Measurements from ENCODE around the gene LCP2. TPM values are rescaled to one million over a fixed set of nuclear protein-coding genes. Genes with fewer than 3 reads are reported as not detected.

Gene LCP2
- total and polyA plus RNA-seq, 2 of the 8 experiments (the other 6 are each of a cell fraction or from before 2014, with no cell fraction given): 0.26 to 0.33 TPM

DNA sequence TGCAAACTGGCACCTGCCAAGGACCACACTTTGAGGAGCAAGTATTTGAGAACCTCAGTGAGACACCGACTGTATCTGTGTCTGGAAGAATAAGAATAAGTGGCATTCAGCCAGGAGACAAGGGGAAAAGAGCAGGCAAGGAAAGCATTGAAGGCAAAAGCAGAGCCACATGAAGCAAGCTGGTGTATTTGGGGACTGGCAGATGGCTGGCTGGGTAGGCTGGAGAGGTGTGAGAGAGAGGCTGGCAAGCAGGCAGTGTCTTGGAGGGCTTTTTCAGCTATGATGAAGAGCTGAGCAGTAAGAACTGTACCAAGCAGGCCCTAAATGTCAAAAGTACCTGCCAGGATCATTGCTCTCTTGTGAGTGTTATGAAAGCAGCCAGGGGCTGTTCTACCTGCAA, 78.9 kb downstream of the LCP2 start:
- no peak overlapping the region for H3K23ac ChIP-seq (ENCODE audit: insufficient read length)
- no peaks in the 10 kb centered on the region for H3K79me2 ChIP-seq (ENCODE audit: control insufficient read depth in 1 of 2, insufficient read depth in 2 of 2, low read length in 2 of 2)
- POLR2A ChIA-PET (ENCODE audit: partially characterized antibody): no interaction called here
- no peaks in the 10 kb centered on the region for H3K23me2 ChIP-seq (ENCODE audit: low read depth, low read length)
- H2BK15ac ChIP-seq (ENCODE audit: low read length): no peak overlapping the region
- no peak overlapping the region for H3K27ac ChIP-seq (ENCODE audit: low read depth, low read length)
- 81% methylated on average over 1 of the region's 1 CpG; no CpG with 5 or more reads in 1 of the 2 experiments for WGBS, 2 experiments (ENCODE audit: extremely low coverage in 1 of 2, insufficient coverage in 1 of 2, insufficient read length in 1 of 2, insufficient replicate concordance in 2 of 2, low coverage in 1 of 2, low lambda C conversion rate in 2 of 2, missing lambda C conversion rate in 1 of 2)
- H2BK20ac ChIP-seq (ENCODE audit: low read length): no peak overlapping the region
- H2AFZ ChIP-seq (ENCODE audit: low read length): no peak overlapping the region
- no peak overlapping the region for H4K5ac ChIP-seq (ENCODE audit: insufficient read length, low read depth, low read length)
- no peak overlapping the region for H2BK120ac ChIP-seq (replicated peaks; ENCODE audit: low read depth, low read length)
- no peak overlapping the region for H3K4me3 ChIP-seq (ENCODE audit: extremely low read depth in 1 of 4, insufficient read depth in 2 of 4, low read depth in 3 of 4, low read length in 4 of 4)
- FAIRE-seq (no peak), DNase-seq (ENCODE audit: low read depth in 1 of 2, low spot score in 2 of 2) (no peak)
- H2BK5ac ChIP-seq (ENCODE audit: low read depth, low read length): no peak overlapping the region
- no peak overlapping the region for H3K9ac ChIP-seq (replicated peaks in 1 of 4; ENCODE audit: extremely low read depth in 1 of 4, low read depth in 3 of 4, low read length in 3 of 4)
- no peaks in the 10 kb centered on the region for H3K79me1 ChIP-seq (ENCODE audit: low read depth, low read length)
- no peaks in the 10 kb centered on the region for H3K36me3 ChIP-seq (ENCODE audit: control insufficient read depth in 2 of 4, insufficient read depth in 4 of 4, low read length in 3 of 4)
- no peak overlapping the region for H4K8ac ChIP-seq (ENCODE audit: extremely low read depth, insufficient read depth, low read length)
- H3K4me1 ChIP-seq (replicated peaks in 1 of 4; ENCODE audit: control insufficient read depth in 3 of 4, insufficient read depth in 4 of 4, low read length in 3 of 4): peaks cover 0 to 10% (median 1%) of the 10 kb centered on the region in 4 experiments; a peak in 3 of 7 replicates
- no peak overlapping the region for H2AK5ac ChIP-seq (ENCODE audit: low read depth, low read length)
- peak overlapping the region; percentile 39; the same call in 1 of the 2 replicates for H2BK12ac ChIP-seq (ENCODE audit: low read depth, low read length)
- no peak overlapping the region for H3K18ac ChIP-seq (ENCODE audit: extremely low read depth, low read length)
- CTCF ChIA-PET (ENCODE audit: partially characterized antibody): interaction anchor here (0.6 to 12.7 kb wide), 15 partner anchors 10 to 406 kb away, joined by 3 to 151 read pairs (median 4); no protein-coding TSS in a partner anchor
- H3K14ac ChIP-seq (ENCODE audit: insufficient read length): no peak overlapping the region
- H4K91ac ChIP-seq (replicated peaks; ENCODE audit: insufficient read length, low read length): no peak overlapping the region
- peaks cover 0 to 19% (median 5%) of the 10 kb centered on the region in 4 experiments; a peak in 5 of 7 replicates for H3K27me3 ChIP-seq (replicated peaks in 1 of 4; ENCODE audit: control insufficient read depth in 3 of 4, extremely low read depth in 1 of 4, insufficient read depth in 3 of 4, low read length in 3 of 4)
- H3K4me2 ChIP-seq (ENCODE audit: insufficient read depth in 1 of 2, low read depth in 2 of 2, low read length in 2 of 2): no peak overlapping the region
- no peak overlapping the region for H3K56ac ChIP-seq (replicated peaks; ENCODE audit: insufficient read length, low read depth, low read length)
- TF ChIP-seq SIRT6 (IDR thresholded peaks at IDR 0.05; ENCODE audit: low read length): no peak
- TF ChIP-seq TAF7 (optimal IDR thresholded peaks at IDR 0.05; ENCODE audit: borderline replicate concordance, low read depth, low read length): no peak
- TF ChIP-seq SIN3A (conservative IDR thresholded peaks at IDR 0.05 in 1 of 2, IDR thresholded peaks at IDR 0.05 in 1 of 2; ENCODE audit: low read depth in 1 of 2, low read length in 2 of 2): no peak
- TF ChIP-seq EZH2 (IDR thresholded peaks at IDR 0.05; ENCODE audit: low read depth, low read length, severe bottlenecking): no peak
- TF ChIP-seq CEBPB (IDR thresholded peaks at IDR 0.05; ENCODE audit: low read depth, low read length): no peak
- no peak for TF ChIP-seq MAFK (IDR thresholded peaks at IDR 0.05; ENCODE audit: low read depth, low read length)
- TF ChIP-seq RXRA (IDR thresholded peaks at IDR 0.05; ENCODE audit: insufficient read depth, low read depth, low read length): no peak
- no peak for TF ChIP-seq RFX5 (IDR thresholded peaks at IDR 0.05; ENCODE audit: borderline replicate concordance, low read depth, low read length)
- peaks cover 0 to 1% of the 10 kb centered on the region in 2 experiments for H4K20me1 ChIP-seq (replicated peaks in 1 of 2; ENCODE audit: control insufficient read depth in 1 of 2, insufficient read depth in 2 of 2, low read length in 2 of 2)
- H3K9me3 ChIP-seq (ENCODE audit: insufficient read depth in 2 of 2, low read depth in 1 of 2, low read length in 1 of 2): no peaks in the 10 kb centered on the region
- no peak overlapping the region for H3K4ac ChIP-seq (replicated peaks; ENCODE audit: insufficient read length, low read depth, low read length)

All from H1 (cell line).